ENCODE data around the gene PTPRT. TPM values are rescaled to one million over a fixed set of nuclear protein-coding genes. Genes with fewer than 3 reads are reported as not detected.

PTPRT gene
- total and polyA plus RNA-seq, 2 of the 13 experiments (the other 11 are each of a cell fraction or from before 2014, with no cell fraction given), result under 0.01 to 0.09 TPM

DNA sequence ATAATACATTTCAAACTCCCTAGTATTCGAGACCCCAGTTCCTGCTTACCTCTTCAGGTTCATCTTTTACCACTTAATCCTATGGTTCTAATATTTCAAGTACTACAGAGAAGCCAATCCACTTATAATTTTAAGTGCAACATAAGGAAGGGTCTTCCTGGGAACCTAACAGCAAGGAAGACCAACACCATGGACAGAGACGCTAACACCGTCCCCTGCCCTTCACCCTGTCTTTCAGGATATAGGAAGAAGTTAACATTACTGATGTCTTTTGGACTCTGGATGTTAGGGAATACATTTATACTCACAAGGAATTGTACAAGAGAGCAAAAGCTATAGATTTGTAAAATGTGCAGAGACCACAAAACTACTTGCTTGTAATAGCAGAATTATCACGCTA, 1006.6 kb downstream of the PTPRT start:
- H3K27ac ChIP-seq (ENCODE audit: extremely low read length, insufficient read depth, low read length), result no peak overlapping the region
- H4K20me1 ChIP-seq (ENCODE audit: insufficient read depth, low read length), result no peaks in the 10 kb centered on the region
- no peak for ATAC-seq
- peaks cover 100% of the 10 kb centered on the region for H3K9me3 ChIP-seq (ENCODE audit: low read length)
- H3K9ac ChIP-seq (ENCODE audit: insufficient read depth, low read depth, low read length), result no peak overlapping the region
- in situ Hi-C loops (cut with HindIII; ENCODE audit: extremely low pct_ligation_motif_present, low pct_unique_long_range_greater_than_20kb) (no loop called here), intact Hi-C loops (cut with micrococcal nuclease; ENCODE audit: unreplicated experiment) (no loop called here)
- DNase-seq (ENCODE audit: low spot score), result no peak
- no peaks in the 10 kb centered on the region for H3K27me3 ChIP-seq (ENCODE audit: control insufficient read depth in 1 of 2, insufficient read depth in 2 of 2, low read length in 2 of 2)
- CTCF ChIA-PET (ENCODE audit: low intra/inter-chr PET ratio, low total read pairs), result no interaction called here
- no peak for FAIRE-seq
- no peaks in the 10 kb centered on the region for H3K36me3 ChIP-seq (replicated peaks in 1 of 2; ENCODE audit: control insufficient read depth in 1 of 2, insufficient read depth in 2 of 2, low read length in 2 of 2)
- 1% methylated on average over 4 of the region's 4 CpGs for whole genome bisulfite sequencing (ENCODE audit: low lambda C conversion rate)
- no peaks in the 10 kb centered on the region for H3K79me2 ChIP-seq (ENCODE audit: insufficient read depth, low read length)
- H3K4me3 ChIP-seq (replicated peaks in 1 of 3; ENCODE audit: insufficient read depth in 1 of 3, low read depth in 2 of 3, low read length in 3 of 3), result no peak overlapping the region
- no peaks in the 10 kb centered on the region for H3K4me1 ChIP-seq (ENCODE audit: insufficient read depth, low read length)
- POLR2A ChIA-PET, result no interaction called here
- no TSS peak for BruUV-seq (replicated peaks)
- TF ChIP-seq ELK4 (CRISPR knock-in tag; IDR thresholded peaks at IDR 0.05; ENCODE audit: borderline replicate concordance), result no peak
- no peak for TF ChIP-seq ZBTB3 (CRISPR knock-in tag; IDR thresholded peaks at IDR 0.05; ENCODE audit: borderline replicate concordance, low read depth)
- TF ChIP-seq EP300 (IDR thresholded peaks at IDR 0.05; ENCODE audit: low read depth in 2 of 2, low read length in 2 of 2), result no peak
- TF ChIP-seq EP300 (CRISPR knock-in tag; IDR thresholded peaks at IDR 0.05; ENCODE audit: borderline replicate concordance), result no peak
- no peak for TF ChIP-seq RXRA (CRISPR knock-in tag; IDR thresholded peaks at IDR 0.05)
- TF ChIP-seq GATAD2A (CRISPR knock-in tag; IDR thresholded peaks at IDR 0.05), result no peak
- no peak for TF ChIP-seq GTF2F1 (IDR thresholded peaks at IDR 0.05; ENCODE audit: low read length)
- TF ChIP-seq PTBP1 (IDR thresholded peaks at IDR 0.05; ENCODE audit: low read depth, low read length, poor library complexity, severe bottlenecking), result no peak
- TF ChIP-seq ZKSCAN5 (CRISPR knock-in tag; IDR thresholded peaks at IDR 0.05), result no peak
- TF ChIP-seq, protein P1, sequence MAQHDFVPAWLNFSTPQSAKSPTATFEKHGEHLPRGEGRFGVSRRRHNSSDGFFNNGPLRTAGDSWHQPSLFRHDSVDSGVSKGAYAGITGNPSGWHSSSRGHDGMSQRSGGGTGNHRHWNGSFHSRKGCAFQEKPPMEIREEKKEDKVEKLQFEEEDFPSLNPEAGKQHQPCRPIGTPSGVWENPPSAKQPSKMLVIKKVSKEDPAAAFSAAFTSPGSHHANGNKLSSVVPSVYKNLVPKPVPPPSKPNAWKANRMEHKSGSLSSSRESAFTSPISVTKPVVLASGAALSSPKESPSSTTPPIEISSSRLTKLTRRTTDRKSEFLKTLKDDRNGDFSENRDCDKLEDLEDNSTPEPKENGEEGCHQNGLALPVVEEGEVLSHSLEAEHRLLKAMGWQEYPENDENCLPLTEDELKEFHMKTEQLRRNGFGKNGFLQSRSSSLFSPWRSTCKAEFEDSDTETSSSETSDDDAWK (CRISPR knock-in tag; IDR thresholded peaks at IDR 0.05), result no peak
- TF ChIP-seq, protein P2, sequence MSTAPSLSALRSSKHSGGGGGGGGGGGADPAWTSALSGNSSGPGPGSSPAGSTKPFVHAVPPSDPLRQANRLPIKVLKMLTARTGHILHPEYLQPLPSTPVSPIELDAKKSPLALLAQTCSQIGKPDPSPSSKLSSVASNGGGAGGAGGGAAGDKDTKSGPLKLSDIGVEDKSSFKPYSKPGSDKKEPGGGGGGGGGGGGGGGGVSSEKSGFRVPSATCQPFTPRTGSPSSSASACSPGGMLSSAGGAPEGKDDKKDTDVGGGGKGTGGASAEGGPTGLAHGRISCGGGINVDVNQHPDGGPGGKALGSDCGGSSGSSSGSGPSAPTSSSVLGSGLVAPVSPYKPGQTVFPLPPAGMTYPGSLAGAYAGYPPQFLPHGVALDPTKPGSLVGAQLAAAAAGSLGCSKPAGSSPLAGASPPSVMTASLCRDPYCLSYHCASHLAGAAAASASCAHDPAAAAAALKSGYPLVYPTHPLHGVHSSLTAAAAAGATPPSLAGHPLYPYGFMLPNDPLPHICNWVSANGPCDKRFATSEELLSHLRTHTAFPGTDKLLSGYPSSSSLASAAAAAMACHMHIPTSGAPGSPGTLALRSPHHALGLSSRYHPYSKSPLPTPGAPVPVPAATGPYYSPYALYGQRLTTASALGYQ (CRISPR knock-in tag; IDR thresholded peaks at IDR 0.05), result no peak
- TF ChIP-seq GFI1 (CRISPR knock-in tag; IDR thresholded peaks at IDR 0.05; ENCODE audit: borderline replicate concordance), result no peak
- TF ChIP-seq ZNF75D (CRISPR knock-in tag; IDR thresholded peaks at IDR 0.05; ENCODE audit: borderline replicate concordance), result no peak
- TF ChIP-seq TEAD2 (CRISPR knock-in tag; IDR thresholded peaks at IDR 0.05), result no peak
- TF ChIP-seq CHD4 (IDR thresholded peaks at IDR 0.05; ENCODE audit: borderline replicate concordance, low read length), result no peak
- no peak for TF ChIP-seq TRIM22 (IDR thresholded peaks at IDR 0.05)
- no peak for TF ChIP-seq KMT2B (CRISPR knock-in tag; IDR thresholded peaks at IDR 0.05)
- TF ChIP-seq, protein P3, sequence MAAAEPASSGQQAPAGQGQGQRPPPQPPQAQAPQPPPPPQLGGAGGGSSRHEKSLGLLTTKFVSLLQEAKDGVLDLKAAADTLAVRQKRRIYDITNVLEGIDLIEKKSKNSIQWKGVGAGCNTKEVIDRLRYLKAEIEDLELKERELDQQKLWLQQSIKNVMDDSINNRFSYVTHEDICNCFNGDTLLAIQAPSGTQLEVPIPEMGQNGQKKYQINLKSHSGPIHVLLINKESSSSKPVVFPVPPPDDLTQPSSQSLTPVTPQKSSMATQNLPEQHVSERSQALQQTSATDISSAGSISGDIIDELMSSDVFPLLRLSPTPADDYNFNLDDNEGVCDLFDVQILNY (CRISPR knock-in tag; conservative IDR thresholded peaks at IDR 0.05), result no peak
- no peak for TF ChIP-seq ZBTB20 (CRISPR knock-in tag; IDR thresholded peaks at IDR 0.05; ENCODE audit: borderline replicate concordance, low read depth)
- H2AFZ ChIP-seq (ENCODE audit: low read length), result no peak overlapping the region
- H3K4me2 ChIP-seq (ENCODE audit: low read depth, low read length), result no peak overlapping the region
